Natural killer cell (primary cell): Measurements from ENCODE around the gene RAD21L1. TPM values are rescaled to one million over a fixed set of nuclear protein-coding genes. Genes with fewer than 3 reads are reported as not detected.
"Not testable (repeated sequence)": the region's sequence is repeated elsewhere in the genome, so short reads cannot be mapped to it uniquely, and the experiment has no call there.

ENCODE experiments used
- ATAC-seq, 3 donors: fragments of 150-1000 bp in 2 of 3; fragments of 200-7000 bp in 1 of 3; cut with Tn5 transposase; 1 replicate in 1 of 3; 2 replicates in 2 of 3; pipeline ENCODE4 v1.10.0; 2021; ENCODE audit warnings: mild to moderate bottlenecking in 2 of 3, moderate library complexity in 2 of 3
- DNase-seq, 2 donors: peaks; one replicate each; pipeline versions ENCODE4 v3.0.0 to v3.0.0-alpha.2; 2013 to 2021; ENCODE audit warnings: mixed read lengths in 1 of 2
- H3K27ac ChIP-seq: one replicate; pipeline ENCODE4 v1.5.1; 2013; ENCODE audit warnings: mild to moderate bottlenecking, low read length
- H3K27me3 ChIP-seq: one replicate; pipeline ENCODE4 v1.6.1; 2013; ENCODE audit warnings: low read length; ENCODE audit not compliant: control insufficient read depth, insufficient read depth
- H3K36me3 ChIP-seq: one replicate; pipeline ENCODE4 v1.6.1; 2013; ENCODE audit warnings: low read length; ENCODE audit not compliant: control insufficient read depth, insufficient read depth
- H3K4me1 ChIP-seq: one replicate; pipeline ENCODE4 v1.6.1; 2013; ENCODE audit warnings: low read length; ENCODE audit not compliant: control insufficient read depth, insufficient read depth
- H3K4me3 ChIP-seq: one replicate; pipeline ENCODE4 v1.5.1; 2013; ENCODE audit warnings: low read length
- H3K9me3 ChIP-seq: one replicate; pipeline ENCODE4 v1.6.1; 2013; ENCODE audit warnings: low read length; ENCODE audit not compliant: control insufficient read depth, insufficient read depth
- H3K27ac Mint-ChIP-seq, 2 donors: one replicate each; pipeline ENCODE4 v1.8.0; 2022; ENCODE audit warnings: mild to moderate bottlenecking in 2 of 2, mixed read lengths in 2 of 2, moderate library complexity in 1 of 2
- H3K27me3 Mint-ChIP-seq, 2 donors: one replicate each; pipeline ENCODE4 v1.8.0; 2022; ENCODE audit warnings: low read depth in 2 of 2, mixed read lengths in 2 of 2
- H3K36me3 Mint-ChIP-seq: one replicate; pipeline ENCODE4 v1.8.0; 2022; ENCODE audit warnings: mixed read lengths
- H3K4me1 Mint-ChIP-seq, 2 donors: one replicate each; pipeline ENCODE4 v1.8.0; 2022; ENCODE audit warnings: mixed read lengths in 2 of 2
- H3K4me3 Mint-ChIP-seq: one replicate; pipeline ENCODE4 v1.8.0; 2022; ENCODE audit warnings: mild to moderate bottlenecking, moderate library complexity, mixed read lengths
- H3K9me3 Mint-ChIP-seq, 2 donors: one replicate each; pipeline ENCODE4 v1.8.0; 2022; ENCODE audit warnings: mixed read lengths in 2 of 2
- WGBS: methylation state at CpG from one replicate; pipeline ENCODE4 v1.1.7; 2013; ENCODE audit warnings: missing lambda C conversion rate; ENCODE audit not compliant: insufficient coverage; 5-methylcytosine and 5-hydroxymethylcytosine counted together
- intact Hi-C: fragments of 100-400 bp; cut with micrococcal nuclease; formaldehyde crosslinking; loops from one replicate; pipeline ENCODE4 v1.14.2; 2022
- total RNA-seq, 4 donors: library from RNA; stranded (reverse); fragments of 120-200 nt in 1 of 4; gene quantifications; one replicate each; pipeline versions ENCODE4 v1.2.3 to v1.2.4, GENCODE V29; 2013 to 2022
- TF ChIP-seq, protein P1 (sequence below): fragments of 200-600 bp; IDR thresholded peaks from one replicate; pipeline ENCODE4 v1.8.0; 2022; ENCODE audit warnings: antibody characterized with exemption

RAD21L1 gene
- total RNA-seq, 3 donors from 2014 or later (not counting 1 experiment from before 2014, with no cell fraction given): not detected

DNA sequence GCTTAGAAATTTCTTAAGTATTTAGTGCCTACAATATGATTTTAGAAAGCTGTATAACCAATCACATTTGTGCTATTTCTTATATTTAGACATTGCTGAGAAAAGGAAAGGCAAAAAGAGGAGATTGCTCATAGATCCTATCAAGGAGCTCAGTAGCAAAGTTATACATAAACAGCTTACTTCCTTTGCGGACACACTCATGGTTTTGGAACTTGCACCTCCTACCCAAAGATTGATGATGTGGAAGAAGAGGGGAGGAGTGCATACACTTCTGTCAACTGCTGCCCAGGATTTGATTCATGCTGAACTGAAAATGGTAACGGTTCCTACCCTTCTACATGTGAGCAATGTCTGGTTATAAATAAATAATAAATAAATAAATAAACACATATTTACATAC lies 16.7 kb downstream of the RAD21L1 start:
- no peaks in the 10 kb centered on the region for H3K9me3 Mint-ChIP-seq
- H3K4me1 Mint-ChIP-seq: peaks cover 0 to 5% of the 10 kb centered on the region in 2 donors
- Histone ChIP-seq H3K9me3 (no peaks in the 10 kb centered on the region), H3K27ac (no peak overlapping the region), H3K27me3 (peaks cover 4% of the 10 kb centered on the region), H3K4me3 (no peak overlapping the region), H3K36me3 (no peaks in the 10 kb centered on the region), H3K4me1 (no peaks in the 10 kb centered on the region)
- H3K27me3 Mint-ChIP-seq: peaks cover 15 to 37% of the 10 kb centered on the region in 2 donors
- H3K36me3 Mint-ChIP-seq: no peaks in the 10 kb centered on the region
- no peak overlapping the region for H3K27ac Mint-ChIP-seq
- intact Hi-C loops: no loop called here
- 0% methylated on average over 1 of the region's 2 CpGs for WGBS
- TF ChIP-seq, protein P1, sequence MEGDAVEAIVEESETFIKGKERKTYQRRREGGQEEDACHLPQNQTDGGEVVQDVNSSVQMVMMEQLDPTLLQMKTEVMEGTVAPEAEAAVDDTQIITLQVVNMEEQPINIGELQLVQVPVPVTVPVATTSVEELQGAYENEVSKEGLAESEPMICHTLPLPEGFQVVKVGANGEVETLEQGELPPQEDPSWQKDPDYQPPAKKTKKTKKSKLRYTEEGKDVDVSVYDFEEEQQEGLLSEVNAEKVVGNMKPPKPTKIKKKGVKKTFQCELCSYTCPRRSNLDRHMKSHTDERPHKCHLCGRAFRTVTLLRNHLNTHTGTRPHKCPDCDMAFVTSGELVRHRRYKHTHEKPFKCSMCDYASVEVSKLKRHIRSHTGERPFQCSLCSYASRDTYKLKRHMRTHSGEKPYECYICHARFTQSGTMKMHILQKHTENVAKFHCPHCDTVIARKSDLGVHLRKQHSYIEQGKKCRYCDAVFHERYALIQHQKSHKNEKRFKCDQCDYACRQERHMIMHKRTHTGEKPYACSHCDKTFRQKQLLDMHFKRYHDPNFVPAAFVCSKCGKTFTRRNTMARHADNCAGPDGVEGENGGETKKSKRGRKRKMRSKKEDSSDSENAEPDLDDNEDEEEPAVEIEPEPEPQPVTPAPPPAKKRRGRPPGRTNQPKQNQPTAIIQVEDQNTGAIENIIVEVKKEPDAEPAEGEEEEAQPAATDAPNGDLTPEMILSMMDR: no peak
- DNase-seq: no peak
- H3K4me3 Mint-ChIP-seq: no peak overlapping the region
- ATAC-seq: no peak

DNA sequence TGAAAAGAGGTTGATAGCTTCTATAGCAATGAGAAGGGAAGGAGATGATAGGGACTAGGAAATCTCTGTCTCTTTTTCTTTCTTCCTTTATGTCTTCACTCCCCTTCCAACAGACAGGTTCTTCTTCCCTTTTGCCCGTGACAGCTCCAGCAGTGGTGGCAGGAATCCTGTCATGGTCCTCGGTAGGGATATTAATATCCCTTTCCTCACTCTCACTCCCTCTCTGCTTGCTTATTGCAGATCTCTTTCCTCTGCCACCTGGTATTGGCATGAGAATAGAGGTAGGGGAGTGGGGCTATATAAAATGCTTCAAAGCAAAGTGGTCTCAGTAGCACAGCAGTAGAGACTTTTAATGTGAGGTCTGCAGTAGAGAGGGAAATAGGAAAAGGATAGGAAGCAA lies 19.7 kb downstream of the RAD21L1 start:
- no peak for DNase-seq
- Histone ChIP-seq H3K36me3 (no peaks in the 10 kb centered on the region), H3K27ac (no peak overlapping the region), H3K9me3 (no peaks in the 10 kb centered on the region), H3K4me1 (no peaks in the 10 kb centered on the region), H3K4me3 (no peak overlapping the region), H3K27me3 (peaks cover 2% of the 10 kb centered on the region)
- peaks cover 14 to 32% of the 10 kb centered on the region in 2 donors for H3K27me3 Mint-ChIP-seq
- H3K36me3 Mint-ChIP-seq: peaks cover 1% of the 10 kb centered on the region
- no peak overlapping the region for H3K4me3 Mint-ChIP-seq
- 88% methylated on average over 2 of the region's 2 CpGs for WGBS
- peaks cover 0 to 5% of the 10 kb centered on the region in 2 donors for H3K4me1 Mint-ChIP-seq
- intact Hi-C loops: no loop called here
- TF ChIP-seq, protein P1: no peak
- no peak overlapping the region for H3K27ac Mint-ChIP-seq
- no peak for ATAC-seq
- H3K9me3 Mint-ChIP-seq: no peaks in the 10 kb centered on the region

DNA sequence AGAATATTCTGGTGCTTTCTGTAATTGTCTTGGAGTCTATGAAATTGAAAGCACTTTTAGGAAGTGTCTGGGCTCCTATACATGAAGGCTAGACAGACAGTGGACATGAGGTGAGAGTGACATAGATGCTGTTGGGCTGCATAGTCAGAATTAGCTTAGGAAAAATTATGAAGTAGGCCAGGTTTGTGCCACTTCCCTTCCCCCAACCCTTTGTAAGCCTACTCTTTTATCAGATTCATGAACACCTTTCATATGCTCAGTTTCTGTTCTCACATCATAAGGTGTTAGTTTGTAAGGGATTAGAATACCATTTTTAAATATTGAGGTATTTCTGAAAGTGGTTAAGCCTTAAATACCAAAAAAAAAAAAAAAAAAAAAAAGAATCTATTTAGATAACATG lies 21.8 kb downstream of the RAD21L1 start:
- ATAC-seq: no peak
- TF ChIP-seq, protein P1: no peak
- Mint-ChIP-seq H3K27ac (no peak overlapping the region), H3K27me3 (peaks cover 18 to 38% of the 10 kb centered on the region in 2 donors), H3K36me3 (peaks cover 8% of the 10 kb centered on the region), H3K4me3 (no peak overlapping the region), H3K4me1 (peaks cover 0 to under 1% of the 10 kb centered on the region in 2 donors), H3K9me3 (no peaks in the 10 kb centered on the region)
- intact Hi-C loops: no loop called here
- Histone ChIP-seq H3K27me3 (peaks cover 2% of the 10 kb centered on the region), H3K4me1 (no peaks in the 10 kb centered on the region), H3K9me3 (no peaks in the 10 kb centered on the region), H3K4me3 (no peak overlapping the region), H3K27ac (no peak overlapping the region), H3K36me3 (no peaks in the 10 kb centered on the region)
- DNase-seq: no peak

DNA sequence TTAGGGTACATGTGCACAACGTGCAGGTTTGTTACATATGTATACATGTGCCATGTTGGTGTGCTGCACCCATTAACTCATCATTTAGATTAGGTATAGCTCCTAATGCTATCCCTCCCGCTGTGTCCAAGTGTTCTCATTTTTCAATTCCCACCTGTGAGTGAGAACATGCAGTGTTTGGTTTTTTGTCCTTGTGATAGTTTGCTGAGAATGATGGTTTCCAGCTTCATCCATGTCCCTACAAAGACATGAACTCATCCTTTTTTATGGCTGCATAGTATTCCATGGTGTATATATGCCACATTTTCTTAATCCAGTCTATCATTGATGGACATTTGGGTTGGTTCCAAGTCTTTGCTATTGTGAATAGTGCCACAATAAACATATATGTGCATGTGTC lies 24.4 kb downstream of the RAD21L1 start:
- H3K4me1 ChIP-seq, H3K4me1 Mint-ChIP-seq, DNase-seq, H3K36me3 Mint-ChIP-seq, H3K9me3 ChIP-seq, H3K36me3 ChIP-seq, H3K9me3 Mint-ChIP-seq, H3K27ac Mint-ChIP-seq, H3K4me3 ChIP-seq, H3K4me3 Mint-ChIP-seq, H3K27me3 ChIP-seq, ATAC-seq, H3K27ac ChIP-seq, intact Hi-C loops: not testable (repeated sequence)
- H3K27me3 Mint-ChIP-seq: peaks cover 20 to 29% of the 10 kb centered on the region in 2 donors
- whole genome bisulfite sequencing: no CpG with 5 or more reads among the region's 2 CpGs
